ENCODE results near the gene GNG8.

Gene GNG8

DNA sequence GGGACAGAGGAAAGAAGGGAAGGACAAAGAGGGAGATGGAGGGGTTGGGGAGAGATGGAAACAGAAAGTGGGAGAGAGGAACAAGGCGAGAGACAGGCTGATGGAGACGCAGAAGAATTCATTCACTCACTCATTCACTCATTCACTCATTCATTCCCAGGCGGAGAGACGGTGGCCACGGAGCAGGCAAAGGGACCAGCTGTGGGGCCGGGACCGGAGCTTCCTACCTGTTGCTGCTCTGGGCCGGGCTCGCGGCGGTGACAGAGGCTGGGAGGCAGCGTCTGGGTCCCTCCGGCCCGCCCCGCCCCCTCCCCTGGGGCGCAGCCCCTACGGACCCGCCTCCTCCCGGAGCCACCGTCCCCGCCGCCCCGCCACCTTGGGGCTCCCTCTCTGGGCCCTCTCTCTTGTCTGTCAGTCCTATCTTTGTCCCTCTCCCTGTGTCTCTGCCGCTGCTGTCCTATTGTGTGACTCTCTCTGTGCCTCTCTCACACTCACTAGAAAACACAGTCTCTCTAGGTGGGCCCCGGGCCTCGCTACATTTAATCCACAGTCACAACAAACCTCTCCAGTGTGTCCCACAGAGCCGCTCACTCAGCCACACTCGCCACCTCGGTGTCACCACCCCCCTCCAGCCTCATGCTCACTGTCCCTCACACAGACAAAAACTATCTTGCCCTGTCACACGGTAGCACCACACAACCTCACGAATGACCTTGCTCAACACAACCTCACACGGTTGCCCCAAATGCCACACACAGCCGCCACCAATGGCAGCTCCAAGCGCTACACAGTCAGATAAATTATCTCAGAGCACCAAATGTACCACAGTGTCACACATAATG is at the start of gene GNG8:
Gene GNG8, minus strand, starts transcription at position 283 of the 842 bp plus-strand sequence. CDS start 1,520 bp downstream, outside the sequence.
- no peak for DNase-seq (ENCODE audit: low read depth)

DNA sequence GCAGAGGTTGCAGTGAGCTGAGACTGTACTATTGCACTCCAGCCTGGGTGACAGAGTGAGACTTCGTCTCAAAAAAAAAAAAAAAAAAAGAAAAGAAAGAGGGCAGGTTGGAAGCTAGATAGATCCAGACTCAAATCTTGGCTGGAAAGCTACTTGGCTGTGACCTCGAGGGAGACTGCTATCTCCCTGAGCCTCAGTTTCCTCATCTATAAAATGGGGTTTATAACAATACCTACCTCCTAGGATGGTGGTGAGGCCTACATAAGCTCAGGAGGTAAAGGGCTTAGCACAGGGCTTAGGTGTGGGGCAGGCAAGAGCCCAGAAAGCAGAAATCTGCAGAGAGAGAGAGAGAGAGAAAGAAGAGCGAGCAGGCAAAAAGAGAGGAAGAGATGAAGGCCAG is 49.2 kb upstream of the GNG8 start:
- DNase-seq (ENCODE audit: low read depth) = no peak

DNA sequence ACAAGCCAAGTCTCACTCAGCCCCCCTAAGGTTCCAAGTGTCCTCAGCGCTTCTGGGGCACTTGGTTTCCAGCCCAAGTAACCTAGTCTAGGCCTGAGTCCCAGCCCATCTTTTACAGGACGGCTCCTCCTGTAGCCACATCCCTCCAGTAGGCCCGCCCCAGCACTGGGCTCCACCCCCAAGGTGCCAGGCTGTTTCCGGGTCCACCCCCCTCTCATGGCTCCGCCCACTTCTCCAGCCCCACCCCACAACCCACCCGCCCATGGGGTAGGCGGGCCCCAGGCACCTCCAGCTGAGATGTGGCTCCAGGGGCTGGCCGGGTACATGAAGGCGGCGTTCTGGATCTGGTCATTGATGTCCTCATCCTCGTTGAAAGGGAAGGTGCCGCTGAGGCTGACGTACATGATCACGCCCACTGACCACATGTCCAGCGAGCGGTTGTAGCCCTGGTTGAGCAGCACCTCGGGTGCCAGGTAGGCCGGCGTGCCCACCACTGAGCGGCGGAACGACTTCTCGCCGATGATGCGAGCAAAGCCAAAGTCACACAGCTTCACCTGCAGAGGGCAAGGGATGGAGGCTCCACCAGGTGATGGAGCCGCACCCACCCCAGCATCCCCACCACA is 42.2 kb upstream of the GNG8 start:
- DNase-seq (ENCODE audit: low read depth) = peak; percentile 29

DNA sequence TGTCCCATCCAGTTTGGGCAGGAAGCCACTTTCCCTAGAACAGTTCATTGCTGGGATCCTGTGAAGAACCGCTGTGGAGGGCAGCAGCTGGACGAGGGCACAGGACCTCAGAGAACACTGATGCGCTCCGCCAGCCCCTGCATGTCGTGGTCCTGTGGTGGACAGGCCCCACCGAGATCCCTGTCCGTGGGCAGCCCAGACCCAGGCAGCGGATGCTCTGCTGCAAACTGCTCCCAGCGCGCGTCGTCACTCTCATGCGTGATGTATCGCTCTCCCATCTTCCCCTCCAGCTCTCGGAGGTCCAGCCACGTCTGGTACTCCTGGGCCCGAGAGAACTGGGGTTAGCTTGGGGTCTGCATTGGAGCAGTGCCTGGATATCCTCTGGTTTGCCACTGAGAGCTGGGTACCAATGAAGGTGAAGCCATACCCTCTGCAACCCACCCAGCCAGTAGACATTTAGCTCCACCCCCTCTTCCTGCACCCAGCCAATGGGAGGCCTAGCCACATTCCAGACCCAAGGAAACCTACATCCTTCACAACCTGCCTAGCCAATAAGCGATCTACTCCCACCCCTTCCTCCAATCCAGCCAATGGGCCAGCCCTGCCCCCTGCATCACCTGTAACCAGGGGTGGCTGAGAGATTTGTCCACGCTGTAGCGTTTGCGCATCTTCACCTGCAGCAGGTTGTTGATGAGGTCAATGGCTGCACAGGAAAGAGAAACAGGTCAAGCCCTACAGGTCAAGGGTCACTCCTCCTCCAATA is 38.6 kb upstream of the GNG8 start:
- no peak for DNase-seq (ENCODE audit: low read depth)

DNA sequence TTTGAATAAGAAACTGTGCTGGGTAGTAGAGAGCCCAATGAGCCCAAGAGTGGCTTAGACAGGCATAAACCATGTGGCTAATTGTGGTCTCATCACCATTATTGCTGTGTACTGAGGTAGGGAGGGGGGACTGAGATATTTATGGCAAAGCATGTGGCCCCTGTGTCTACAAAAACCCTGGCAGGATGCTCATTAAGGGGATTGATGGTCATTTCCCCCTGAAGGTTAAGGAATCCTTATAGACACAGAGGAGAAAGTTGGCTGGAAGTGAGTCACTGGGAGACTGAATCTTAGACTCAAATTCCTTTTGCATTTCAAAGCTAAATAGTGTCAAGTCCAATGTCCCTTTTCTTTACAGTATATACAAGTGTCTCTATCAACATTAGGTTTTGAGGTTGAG is 34.8 kb upstream of the GNG8 start:
- DNase-seq (ENCODE audit: low read depth) = no peak

DNA sequence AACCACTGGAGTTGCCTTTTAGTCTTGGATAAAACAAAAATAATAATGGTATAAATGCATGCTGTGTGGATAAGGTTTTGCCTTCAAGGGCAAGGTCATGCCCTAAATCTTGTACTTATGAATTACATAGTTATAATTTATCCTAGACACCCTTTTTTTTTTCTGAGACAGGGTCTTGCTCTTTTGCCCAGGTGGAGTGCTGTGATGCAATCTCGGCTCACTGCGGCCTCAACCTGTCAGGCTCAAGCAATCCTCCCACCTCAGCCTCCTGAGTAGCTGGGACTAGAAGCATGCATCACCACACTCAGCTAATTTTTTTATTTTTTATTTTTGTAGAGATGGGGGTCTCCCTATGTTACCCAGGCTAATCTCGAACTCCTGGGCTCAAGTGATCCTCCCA is 32.7 kb upstream of the GNG8 start:
- DNase-seq (ENCODE audit: low read depth) = no peak

DNA sequence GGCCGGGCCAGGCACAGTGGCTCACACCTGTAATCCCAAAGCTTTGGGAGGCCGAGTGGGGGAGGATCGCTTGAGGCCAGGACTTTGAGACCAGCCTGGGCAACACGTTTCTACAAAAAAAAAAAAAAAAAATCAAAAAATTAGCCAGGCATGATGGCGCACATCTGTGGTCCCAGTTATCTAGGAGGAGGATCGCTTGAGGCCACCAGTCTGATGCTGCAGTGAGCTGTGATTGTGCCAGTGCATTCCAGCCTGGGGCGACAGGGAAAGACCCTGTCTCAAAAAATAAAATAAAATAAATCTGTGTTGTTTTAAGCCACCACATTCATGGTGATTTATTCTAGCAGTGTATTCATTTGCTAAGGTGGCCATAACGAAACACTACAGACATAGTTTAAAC is 29.1 kb upstream of the GNG8 start:
- no peak for DNase-seq (ENCODE audit: low read depth)

DNA sequence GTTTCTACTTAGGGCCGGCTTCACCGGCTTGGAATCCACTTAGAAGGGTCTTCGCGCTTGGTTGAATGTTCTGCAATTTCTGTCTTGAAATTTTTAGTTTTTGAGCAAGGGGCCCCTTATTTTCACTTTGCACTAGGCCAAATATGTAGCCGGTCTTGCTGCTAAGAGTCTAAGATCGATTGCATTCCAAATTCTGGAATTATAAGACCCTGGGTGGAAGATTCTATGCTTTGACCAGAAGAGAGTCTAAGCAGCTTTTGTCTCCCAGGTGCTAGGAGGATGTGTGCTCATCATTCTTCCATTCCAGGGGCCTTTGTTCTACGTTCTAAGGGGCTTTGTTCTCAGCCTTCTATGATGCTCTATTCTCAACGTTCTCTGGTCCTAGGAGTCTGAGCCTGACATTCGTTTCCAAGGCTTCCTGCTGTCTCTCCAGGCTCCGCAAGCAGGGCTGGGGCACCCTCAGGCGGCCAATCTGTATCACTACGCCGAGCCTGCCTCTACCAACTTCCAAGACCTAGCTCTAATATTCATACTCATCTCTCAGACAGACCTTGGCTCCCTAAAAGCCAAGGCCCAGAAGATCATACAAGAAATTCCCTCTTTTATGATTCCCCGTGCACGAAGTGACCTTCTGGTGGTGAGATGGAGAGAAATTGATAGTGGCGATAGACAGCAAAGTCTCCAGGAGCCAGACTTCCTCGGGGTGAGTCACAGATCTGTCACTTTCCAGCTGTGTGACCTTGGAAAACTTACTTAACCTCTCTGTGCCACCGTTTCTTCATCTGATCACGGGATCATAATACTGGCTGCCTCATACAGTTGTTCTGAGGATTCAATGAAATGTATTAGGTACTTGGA is 26.0 kb upstream of the GNG8 start:
- DNase-seq (ENCODE audit: low read depth) = peak; percentile 56

DNA sequence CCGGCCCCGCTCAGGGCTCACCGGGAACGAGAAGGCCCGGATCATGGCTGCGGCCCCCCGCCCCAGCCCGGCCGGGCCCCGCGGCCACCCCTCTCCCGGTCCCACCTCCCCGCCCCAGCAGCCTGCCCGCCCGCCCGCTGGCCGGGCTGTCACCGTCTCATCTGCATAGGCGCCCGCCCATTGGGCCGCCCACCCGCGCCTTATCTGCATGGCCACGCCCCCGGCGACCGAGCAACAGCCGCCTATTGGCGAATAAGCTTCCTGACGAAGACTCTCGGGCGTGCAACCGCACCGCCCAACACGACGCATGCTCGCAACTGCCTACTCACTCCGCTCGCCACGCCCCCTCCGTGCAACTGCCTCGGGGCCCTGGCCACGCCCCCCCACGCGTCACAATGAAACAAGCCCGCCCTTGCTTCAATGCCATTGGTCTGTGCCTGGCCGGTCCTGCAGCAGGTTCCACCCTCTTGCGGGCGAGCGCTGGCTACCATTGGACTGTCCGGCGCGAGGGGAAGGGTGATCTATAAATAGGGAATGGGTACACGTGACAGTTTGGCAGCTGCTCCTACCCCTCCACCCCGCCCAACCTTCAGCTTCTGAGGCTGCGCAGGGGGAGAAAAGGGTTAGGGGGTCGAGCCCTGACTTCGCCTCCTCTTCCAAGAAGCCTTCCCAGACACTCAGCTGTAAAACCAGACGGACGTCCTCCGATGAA is 25.2 kb upstream of the GNG8 start, which contains the start of gene DACT3:
Gene DACT3, minus strand, starts transcription at position 163 of the 712 bp plus-strand sequence. Its CDS starts 118 bp downstream, at position 45.
- peak; percentile 100 for DNase-seq (ENCODE audit: low read depth)

DNA sequence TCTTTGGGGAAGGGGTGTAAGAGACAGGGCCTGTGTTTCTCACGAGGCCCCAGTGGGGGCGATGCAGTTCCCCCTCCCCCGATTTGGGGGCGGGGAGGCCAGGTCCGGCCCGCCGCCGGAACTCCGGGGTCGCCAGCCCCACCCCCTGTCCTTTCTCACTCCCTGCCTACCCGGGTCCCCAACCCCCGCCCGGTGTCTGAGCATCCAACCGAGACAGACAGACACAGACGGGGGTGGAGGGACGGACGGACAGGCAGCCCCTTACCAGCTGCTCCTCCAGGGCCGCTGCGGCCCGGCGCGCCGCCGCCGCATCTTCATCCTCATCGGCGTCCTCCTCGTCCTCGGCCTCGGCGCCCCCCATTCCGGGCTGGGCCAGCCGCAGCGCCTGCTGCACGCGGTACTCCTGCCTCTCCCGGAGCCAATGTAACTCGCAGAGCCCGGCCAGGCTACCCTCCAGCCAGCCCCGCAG is 24.6 kb upstream of the GNG8 start:
- DNase-seq (ENCODE audit: low read depth) = no peak

DNA sequence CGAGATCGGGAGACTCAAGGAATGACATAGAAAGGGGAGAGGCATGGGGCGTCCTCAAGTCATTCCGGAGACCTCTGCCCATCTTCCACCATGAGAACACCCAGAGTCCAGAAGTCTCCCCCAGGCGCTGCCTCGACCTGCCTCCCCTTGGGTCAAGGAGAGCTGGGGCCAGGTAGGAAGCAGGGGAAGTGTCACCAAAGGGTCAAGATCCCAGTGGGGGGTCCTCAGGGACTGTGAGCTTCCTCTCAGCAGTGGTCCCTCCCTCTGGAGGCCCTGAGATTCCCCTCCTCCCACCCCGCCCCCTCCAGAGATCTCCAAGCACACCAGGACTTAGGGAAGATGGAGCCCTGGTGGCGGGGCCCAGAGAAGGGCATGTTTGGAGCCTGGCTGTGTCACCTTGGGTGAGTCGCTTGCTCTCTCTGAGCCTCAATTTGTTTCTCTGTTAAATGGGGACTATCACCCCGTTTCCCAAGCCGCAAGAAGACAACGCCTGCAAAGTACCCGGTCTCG is 24.1 kb upstream of the GNG8 start:
- DNase-seq (ENCODE audit: low read depth) = no peak

DNA sequence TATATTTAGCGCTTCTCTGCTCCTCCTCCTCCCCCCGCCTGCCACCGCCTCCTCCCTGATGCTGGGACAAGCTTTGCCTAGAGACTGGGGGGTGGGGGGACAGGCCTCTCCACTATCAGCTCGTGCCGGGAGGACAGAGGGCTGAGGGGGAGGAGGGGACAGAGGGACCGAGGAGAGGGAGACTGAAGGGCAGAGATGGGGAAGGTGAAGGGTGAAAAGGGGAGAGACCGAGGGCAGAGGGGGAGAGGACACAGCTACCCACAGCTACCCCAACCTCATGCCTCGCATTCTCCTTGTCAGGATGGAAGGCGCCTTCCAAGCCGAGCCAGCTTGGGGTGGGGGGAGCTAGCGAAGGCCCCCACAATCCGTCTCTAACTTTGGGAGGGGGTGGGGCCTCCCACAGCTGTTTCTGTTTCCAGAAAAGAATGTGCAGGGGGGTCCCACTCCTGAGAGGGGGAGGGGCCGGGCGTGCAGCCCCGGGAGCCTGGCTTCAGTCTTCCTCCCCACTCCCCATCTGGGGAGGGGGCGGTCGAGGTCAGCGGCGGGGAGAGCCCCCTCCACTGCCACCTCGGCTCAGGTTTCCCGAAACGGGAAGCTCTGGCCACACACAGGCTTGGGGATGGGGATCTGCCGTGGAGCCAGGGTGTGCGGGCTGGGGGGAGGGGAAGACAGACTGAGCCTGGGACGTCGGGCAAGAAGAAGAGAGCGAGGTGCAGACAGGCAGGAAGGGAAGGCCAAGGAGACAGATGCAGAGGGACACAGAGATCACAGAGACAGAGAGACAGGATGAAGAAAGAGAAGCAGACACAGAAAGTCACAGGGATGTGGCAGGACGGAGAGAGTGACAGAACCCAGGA is 23.4 kb upstream of the GNG8 start:
- DNase-seq (ENCODE audit: low read depth) = no peak

DNA sequence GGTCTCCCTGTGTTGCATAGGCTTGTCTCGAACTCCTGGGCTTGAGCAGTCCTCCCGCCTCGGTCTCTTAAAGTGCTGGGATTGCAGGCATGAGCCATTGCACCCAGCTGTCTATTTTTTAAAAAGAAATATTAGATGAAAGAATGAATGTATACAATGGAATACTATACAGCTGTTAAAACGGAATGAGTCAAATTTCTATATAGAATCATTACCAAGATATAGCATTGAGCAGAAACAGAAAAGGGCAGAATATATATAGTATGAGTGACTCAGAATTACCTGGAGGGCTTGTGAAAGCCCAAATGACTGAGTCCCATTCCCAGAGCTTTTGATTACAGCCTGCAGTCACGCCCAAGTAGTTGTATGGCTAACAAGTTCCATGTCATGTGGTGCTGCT is 20.5 kb upstream of the GNG8 start:
- DNase-seq (ENCODE audit: low read depth) = no peak

DNA sequence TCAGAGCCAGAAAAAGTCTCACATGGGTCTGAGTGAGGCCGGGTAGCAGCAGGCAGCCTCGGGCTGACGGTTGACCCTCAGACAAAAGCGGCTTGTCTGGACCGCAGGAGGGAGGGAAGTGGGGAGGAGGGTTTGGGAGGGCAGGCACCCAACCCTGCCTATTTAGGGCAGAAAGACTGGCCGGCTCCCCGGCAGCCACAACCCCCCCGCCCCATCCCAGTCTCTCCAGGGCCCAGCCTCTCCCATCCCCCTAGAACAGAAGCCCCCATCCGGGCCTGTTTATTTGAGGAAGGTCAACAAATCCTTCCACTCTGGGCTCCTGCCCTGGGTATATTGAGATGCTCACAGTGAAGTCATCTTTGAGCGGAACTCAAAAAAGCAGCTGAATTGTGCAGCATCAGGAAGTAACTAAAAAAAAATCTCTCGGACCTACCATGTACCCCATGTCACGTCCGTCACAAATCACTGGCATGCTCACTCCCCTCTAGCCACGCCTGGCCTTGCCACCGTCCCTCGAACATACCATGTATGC is 18.7 kb upstream of the GNG8 start:
- no peak for DNase-seq (ENCODE audit: low read depth)

DNA sequence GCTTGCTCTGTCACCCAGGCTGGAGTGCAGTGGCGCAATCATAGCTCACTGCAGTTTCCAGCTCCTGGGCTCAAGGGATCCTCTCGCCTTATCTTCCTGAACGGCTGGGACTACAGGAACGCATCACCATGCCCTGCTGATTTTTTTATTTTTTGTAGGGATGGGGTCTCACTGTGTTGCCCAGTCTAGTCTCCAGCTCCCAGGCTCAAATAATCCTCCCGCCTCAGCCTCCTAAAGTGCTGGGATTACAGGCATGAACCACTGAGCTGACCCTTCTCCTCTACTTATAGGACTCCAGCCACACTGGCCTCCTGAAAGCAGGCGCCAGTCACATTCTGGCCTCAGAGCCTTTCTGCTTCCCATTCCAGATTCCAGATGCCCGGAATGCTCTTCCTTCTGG is 14.4 kb upstream of the GNG8 start:
- DNase-seq (ENCODE audit: low read depth) = no peak

DNA sequence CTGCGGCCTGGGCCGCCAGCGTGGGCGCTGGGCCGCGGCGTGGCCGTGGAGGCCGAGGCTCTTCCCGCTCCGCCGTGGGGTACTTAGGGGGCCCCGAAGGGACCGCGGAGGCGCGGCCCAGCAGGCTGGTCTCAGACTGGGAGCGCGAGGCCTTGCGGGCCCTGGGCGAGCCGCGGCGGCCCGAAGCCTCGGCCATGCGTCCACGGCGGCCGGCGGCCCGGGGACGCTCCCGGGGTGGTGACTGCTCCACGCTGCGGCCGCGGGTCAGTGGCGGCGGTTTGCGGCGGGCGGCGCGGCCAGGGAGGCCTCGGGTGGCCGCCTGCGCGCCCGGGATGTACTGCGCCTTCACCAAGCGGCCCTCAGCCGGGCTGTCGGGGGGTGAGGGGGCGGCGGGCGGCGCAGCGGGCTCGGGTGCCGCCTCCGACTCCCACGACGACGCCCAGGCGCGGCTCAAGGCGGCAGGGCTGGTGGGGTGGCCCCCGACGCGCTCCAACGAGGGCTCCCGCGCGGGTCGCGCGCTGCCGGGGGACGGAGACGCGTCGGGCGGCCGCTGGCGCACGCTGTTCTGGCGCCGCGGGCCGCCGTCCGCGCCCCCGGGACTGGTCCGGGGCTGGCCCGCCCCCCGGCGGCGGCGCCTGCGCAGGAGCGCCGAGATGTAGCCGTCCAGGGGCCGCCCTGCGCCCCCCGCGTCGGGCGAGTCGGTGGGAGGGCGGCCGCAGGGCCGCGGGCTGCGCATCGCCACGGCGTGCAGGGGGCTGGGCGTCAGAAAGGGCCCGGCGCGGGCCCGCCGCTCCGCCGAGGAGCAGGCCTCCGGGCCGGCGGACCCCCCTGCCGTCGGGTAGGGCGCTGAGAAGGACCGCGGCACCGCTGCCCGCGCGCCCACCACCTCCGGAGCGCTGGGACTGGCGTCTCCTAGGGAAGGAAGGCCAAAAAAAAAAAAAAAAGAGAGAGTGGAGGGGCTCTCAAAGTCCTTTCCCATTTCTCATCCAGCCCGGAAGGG is 13.3 kb upstream of the GNG8 start:
- DNase-seq (ENCODE audit: low read depth) = no peak

DNA sequence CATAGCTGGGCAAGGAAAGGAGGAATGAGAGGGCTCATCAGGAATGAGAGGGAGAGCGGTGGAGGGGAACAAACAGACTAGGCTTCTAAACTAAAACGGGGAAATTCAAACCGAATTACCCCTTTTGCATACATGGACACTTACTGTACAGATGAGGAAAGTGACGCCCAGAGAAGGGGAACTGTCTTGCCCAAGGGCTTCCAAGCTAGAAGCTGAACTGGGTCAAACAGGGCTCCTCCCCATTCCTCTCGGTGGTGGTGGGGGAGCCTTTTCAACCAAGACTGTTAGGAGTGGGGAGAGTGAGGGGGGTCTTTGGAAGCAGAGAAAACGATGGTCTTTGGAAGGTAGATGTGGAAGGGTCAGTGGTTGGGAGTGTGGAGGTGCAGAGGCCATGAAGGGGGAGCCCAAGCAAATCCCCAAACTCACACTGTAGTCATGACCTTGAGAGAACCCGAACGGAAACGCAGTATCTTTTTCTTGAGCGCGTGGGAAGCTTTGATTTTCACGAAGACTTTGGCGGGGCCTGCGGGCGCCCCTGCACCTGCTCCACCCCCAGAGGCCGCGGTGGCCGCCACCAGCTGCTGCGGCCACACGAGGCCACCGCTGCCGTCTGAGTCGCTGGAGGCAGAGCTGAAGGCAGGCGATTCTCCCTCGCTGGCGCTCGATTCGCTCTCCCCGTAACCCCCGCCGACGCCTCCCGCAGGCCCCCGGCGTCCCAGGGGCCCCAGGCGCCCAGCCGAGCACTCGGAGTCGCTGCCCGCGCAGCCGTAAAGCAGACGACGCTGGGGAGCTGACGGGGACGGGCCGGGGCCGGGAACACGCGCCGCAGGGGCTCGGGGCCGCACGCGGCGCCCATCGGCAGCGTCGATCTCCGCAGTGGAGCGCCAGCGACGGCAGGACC is 12.3 kb upstream of the GNG8 start:
- DNase-seq (ENCODE audit: low read depth) = no peak

Data from T-helper 22 cell (primary cell).